ENCODE measurements around the gene MRC1. TPM values are rescaled to one million over a fixed set of nuclear protein-coding genes. Genes with fewer than 3 reads are reported as not detected.

Gene MRC1
- total RNA-seq, 2 donors from 2014 or later = 0.09 TPM; not detected in 1

DNA sequence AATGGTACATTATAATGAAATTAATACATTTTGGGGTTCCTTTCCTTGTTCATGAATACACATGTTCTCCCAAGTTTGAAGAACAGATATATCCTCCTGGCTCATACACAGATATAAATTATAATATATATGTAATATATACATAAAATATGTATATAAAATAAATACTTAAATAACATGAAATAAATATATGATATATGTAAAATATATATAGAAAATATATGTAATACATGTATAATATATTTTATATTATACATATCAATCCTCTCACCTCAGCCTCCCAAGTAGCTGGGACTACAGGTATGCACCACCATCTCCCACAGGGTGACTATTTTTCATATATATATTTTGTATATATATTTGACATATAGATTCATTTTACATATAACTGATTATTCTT, 68.0 kb downstream of the MRC1 start:
- H3K4me3 ChIP-seq (ENCODE audit: low read length) = no peak overlapping the region
- peaks cover 8% of the 10 kb centered on the region for H3K4me1 ChIP-seq (ENCODE audit: control insufficient read depth, insufficient read depth, low read length)
- H3K4me3 Mint-ChIP-seq = no peak overlapping the region
- no peaks in the 10 kb centered on the region for H3K27me3 Mint-ChIP-seq (ENCODE audit: insufficient read depth)
- H3K27me3 ChIP-seq (ENCODE audit: control insufficient read depth, insufficient read depth, low read length, poor library complexity, severe bottlenecking) = no peaks in the 10 kb centered on the region
- H3K36me3 ChIP-seq (ENCODE audit: control insufficient read depth, insufficient read depth, low read length) = no peaks in the 10 kb centered on the region
- no peaks in the 10 kb centered on the region for H3K9me3 ChIP-seq (ENCODE audit: control insufficient read depth, low read length)
- H3K27ac Mint-ChIP-seq = no peak overlapping the region
- H3K36me3 Mint-ChIP-seq (ENCODE audit: low read depth) = no peaks in the 10 kb centered on the region
- H3K4me1 Mint-ChIP-seq = peaks cover 10% of the 10 kb centered on the region
- TF ChIP-seq, protein P1, sequence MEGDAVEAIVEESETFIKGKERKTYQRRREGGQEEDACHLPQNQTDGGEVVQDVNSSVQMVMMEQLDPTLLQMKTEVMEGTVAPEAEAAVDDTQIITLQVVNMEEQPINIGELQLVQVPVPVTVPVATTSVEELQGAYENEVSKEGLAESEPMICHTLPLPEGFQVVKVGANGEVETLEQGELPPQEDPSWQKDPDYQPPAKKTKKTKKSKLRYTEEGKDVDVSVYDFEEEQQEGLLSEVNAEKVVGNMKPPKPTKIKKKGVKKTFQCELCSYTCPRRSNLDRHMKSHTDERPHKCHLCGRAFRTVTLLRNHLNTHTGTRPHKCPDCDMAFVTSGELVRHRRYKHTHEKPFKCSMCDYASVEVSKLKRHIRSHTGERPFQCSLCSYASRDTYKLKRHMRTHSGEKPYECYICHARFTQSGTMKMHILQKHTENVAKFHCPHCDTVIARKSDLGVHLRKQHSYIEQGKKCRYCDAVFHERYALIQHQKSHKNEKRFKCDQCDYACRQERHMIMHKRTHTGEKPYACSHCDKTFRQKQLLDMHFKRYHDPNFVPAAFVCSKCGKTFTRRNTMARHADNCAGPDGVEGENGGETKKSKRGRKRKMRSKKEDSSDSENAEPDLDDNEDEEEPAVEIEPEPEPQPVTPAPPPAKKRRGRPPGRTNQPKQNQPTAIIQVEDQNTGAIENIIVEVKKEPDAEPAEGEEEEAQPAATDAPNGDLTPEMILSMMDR (conservative IDR thresholded peaks at IDR 0.05) = no peak
- H3K9ac ChIP-seq (ENCODE audit: extremely low read depth, low read length, poor library complexity, severe bottlenecking) = no peak overlapping the region
- no peaks in the 10 kb centered on the region for H3K9me3 Mint-ChIP-seq
- no peak overlapping the region for H3K27ac ChIP-seq (ENCODE audit: low read depth, low read length)
- DNase-seq = no peak

DNA sequence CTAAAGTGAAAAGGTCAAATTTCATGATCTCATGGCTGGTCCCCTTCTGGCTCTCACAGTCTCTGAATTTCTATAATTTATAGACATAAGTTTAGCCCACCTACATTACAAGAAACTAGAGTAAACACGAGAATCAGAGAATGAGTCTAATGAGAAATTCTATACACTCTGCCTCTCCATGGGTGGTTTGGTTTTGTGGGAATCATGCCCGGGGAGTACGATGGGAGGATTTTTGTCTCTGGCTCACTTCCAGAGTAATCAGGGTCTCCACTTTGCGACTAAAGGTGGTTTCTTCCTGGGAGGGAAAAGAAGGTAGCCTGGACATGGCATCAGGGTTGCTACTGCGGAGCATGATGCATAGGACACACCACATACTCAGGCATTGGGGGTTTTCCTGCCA, 69.7 kb downstream of the MRC1 start:
- H3K4me1 ChIP-seq (ENCODE audit: control insufficient read depth, insufficient read depth, low read length) = no peaks in the 10 kb centered on the region
- H3K9me3 Mint-ChIP-seq = no peaks in the 10 kb centered on the region
- TF ChIP-seq, protein P1 (conservative IDR thresholded peaks at IDR 0.05) = no peak

DNA sequence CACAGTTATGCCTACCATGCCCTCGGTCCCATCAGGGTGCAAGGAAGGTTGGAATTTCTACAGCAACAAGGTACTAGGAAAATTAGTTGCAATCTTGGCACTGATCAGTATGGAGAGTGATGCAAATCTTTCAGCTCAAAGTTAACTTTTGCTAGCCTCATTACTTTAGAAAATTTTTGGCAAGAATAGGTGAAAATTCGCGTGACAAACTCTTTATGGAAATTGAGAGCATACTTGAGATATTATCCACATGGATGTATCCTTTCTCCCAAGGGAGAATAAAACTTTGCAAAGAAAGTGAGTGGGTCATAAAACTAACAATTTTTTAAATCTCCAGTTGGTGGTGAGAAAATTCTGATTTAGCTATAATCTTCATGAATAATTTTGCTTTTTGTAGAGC, 71.5 kb downstream of the MRC1 start:
- H3K9me3 ChIP-seq (ENCODE audit: control insufficient read depth, low read length) = peaks cover 8% of the 10 kb centered on the region
- TF ChIP-seq, protein P1 (conservative IDR thresholded peaks at IDR 0.05) = no peak
- H3K4me1 ChIP-seq (ENCODE audit: control insufficient read depth, insufficient read depth, low read length) = no peaks in the 10 kb centered on the region
- no peak overlapping the region for H3K9ac ChIP-seq (ENCODE audit: extremely low read depth, low read length, poor library complexity, severe bottlenecking)
- WGBS, 2 experiments (ENCODE audit: insufficient coverage in 1 of 2, insufficient read length in 1 of 2) = 85 to 92% methylated on average over 2 to 3 of the region's 3 CpGs
- H3K4me3 ChIP-seq (ENCODE audit: low read length) = no peak overlapping the region
- no peak for DNase-seq
- no peaks in the 10 kb centered on the region for H3K36me3 ChIP-seq (ENCODE audit: control insufficient read depth, insufficient read depth, low read length)
- H3K27ac ChIP-seq (ENCODE audit: low read depth, low read length) = no peak overlapping the region
- H3K27me3 ChIP-seq (ENCODE audit: control insufficient read depth, insufficient read depth, low read length, poor library complexity, severe bottlenecking) = no peaks in the 10 kb centered on the region
- no peaks in the 10 kb centered on the region for H3K36me3 Mint-ChIP-seq (ENCODE audit: low read depth)
- no peak overlapping the region for H3K4me3 Mint-ChIP-seq
- no peaks in the 10 kb centered on the region for H3K4me1 Mint-ChIP-seq
- H3K27ac Mint-ChIP-seq = no peak overlapping the region
- peaks cover 6% of the 10 kb centered on the region for H3K9me3 Mint-ChIP-seq
- H3K27me3 Mint-ChIP-seq (ENCODE audit: insufficient read depth) = no peaks in the 10 kb centered on the region

More for the DNA sequence above, 69.7 kb downstream of the MRC1 start:
- no peaks in the 10 kb centered on the region for H3K27me3 ChIP-seq (ENCODE audit: control insufficient read depth, insufficient read depth, low read length, poor library complexity, severe bottlenecking)
- no peak overlapping the region for H3K27ac ChIP-seq (ENCODE audit: low read depth, low read length)
- WGBS, 2 experiments (ENCODE audit: insufficient coverage in 1 of 2, insufficient read length in 1 of 2) = 95 to 100% methylated on average over 1 to 5 of the region's 5 CpGs
- no peak overlapping the region for H3K4me3 ChIP-seq (ENCODE audit: low read length)
- Mint-ChIP-seq H3K36me3 (ENCODE audit: low read depth) (no peaks in the 10 kb centered on the region), H3K27ac (no peak overlapping the region), H3K27me3 (ENCODE audit: insufficient read depth) (no peaks in the 10 kb centered on the region), H3K4me1 (no peaks in the 10 kb centered on the region), H3K4me3 (no peak overlapping the region)
- H3K9me3 ChIP-seq (ENCODE audit: control insufficient read depth, low read length) = peaks cover 3% of the 10 kb centered on the region
- H3K9ac ChIP-seq (ENCODE audit: extremely low read depth, low read length, poor library complexity, severe bottlenecking) = no peak overlapping the region
- no peak for DNase-seq
- no peaks in the 10 kb centered on the region for H3K36me3 ChIP-seq (ENCODE audit: control insufficient read depth, insufficient read depth, low read length)

All from endodermal cell (in vitro differentiated cells).